Cerebellar cortex (tissue), 1 donor: ENCODE measurements around the gene TMPRSS3.

Experiments used
- DNase-seq: peaks from one replicate; pipeline ENCODE4 v3.0.0-alpha.2; 2015; ENCODE audit warnings: low spot score

The TMPRSS3 gene

DNA sequence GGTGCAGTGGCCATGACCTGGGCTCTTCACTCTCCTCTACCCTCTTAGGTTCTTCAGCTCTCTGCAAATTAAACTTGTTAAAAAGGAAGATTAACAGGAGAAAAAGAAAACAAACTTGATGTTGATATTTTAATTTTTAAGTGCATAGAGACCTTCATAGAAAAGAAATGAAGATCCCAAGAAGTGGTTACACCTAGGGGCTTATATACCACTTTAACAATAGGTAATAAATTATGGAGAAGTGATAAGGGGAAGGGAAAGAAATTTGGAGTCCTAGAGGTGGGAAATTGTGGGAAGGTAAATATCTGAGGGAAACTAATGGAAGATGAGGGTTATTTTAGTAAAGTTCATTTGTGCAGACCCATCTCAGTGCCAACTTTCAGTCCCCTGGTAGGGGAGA, 64.2 kb downstream of the TMPRSS3 start:
- DNase-seq, result no peak

DNA sequence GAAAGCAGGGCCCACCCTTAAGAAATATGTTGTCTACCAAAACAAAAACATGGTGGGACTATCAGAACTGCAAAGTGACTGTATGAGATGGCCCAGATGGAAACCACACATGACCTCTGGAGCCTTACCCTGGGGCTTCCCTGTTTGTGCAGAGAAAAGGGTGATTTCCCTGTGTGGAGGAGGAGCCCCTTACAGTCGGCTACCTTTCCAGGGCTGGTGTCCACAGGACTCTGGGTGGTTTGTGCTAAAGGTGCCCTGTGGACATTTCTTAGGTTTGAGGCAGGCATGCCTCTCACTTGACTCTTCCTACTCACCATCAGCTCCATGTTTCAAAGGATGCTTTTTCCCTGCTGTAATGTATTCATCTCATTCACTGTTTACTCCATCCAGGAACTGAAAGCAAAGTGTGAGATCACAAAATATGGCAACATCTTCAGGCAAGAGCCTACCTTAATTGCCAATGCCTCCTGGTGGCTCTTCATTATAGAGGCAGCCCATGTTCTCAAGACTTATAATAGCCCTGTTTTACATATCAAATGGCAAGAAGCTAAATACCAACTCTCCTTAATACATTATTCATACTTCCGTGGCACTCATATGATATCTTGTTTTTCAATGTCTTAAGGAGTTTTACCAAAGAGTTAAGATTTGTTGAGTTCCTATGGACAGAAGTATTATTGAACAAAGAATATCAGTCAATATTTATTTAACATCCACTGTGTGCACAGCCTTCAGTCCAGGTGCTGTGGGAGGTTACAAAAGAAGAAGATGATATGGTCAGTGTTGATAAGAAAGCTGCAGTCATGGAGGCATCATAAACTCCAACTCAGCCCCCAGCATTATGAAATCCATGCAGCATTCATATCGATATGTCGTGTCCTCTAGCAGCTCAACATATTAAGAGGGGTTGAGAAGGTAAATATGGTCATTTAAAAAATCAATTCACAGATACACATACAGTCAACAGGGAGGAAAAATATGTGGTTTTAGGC, 65.2 kb downstream of the TMPRSS3 start:
- no peak for DNase-seq

DNA sequence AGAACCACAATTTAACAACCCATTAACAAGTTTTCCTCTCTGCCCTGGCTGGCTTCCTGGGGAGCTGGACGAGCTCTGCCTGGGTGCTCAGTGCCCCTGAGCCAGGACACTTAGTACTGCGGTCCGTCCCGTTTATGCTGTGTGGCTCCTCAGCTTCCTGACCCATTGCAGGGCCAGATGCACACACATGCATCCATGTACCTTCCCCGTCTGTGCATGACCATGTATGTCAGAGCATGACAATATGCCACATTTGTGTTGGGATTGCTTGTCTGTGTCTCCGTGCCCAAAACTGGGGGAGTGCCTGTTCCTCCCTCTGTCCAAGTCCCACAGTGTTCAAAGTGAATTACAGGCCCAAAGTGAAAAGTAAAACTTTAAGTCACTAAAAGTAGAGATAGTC, 71.0 kb downstream of the TMPRSS3 start:
- DNase-seq, result no peak
